Erythroblast (primary cell): Measurements from ENCODE around the gene PDE9A.

ENCODE experiments used
- GATA1 ChIP-seq: IDR thresholded peaks from 2 replicates; pipeline ENCODE4 v1.6.1; 2011; ENCODE audit warnings: low read depth, mild to moderate bottlenecking, control low read depth, low read length, moderate library complexity
- POLR2A ChIP-seq: IDR thresholded peaks from 2 replicates; pipeline ENCODE4 v1.6.1; 2011; ENCODE audit warnings: mild to moderate bottlenecking, low read length

- TF ChIP-seq POLR2A (no peak), GATA1 (no peak)
Measured at GRCh38 chr21:42768324-42769121, 115.1 kb downstream of the PDE9A start.
